Vagina (tissue), 2 donors: Measurements from ENCODE around the gene JAKMIP1.
A peak's percentile ranks its signal among the peaks of the same experiment; 100 is the strongest.

Source experiments
- POLR2A ChIP-seq, 2 donors: fragments of 450-650 bp; IDR thresholded peaks; one replicate each; pipeline ENCODE4 v1.6.1; 2017; ENCODE audit warnings: antibody characterized with exemption in 2 of 2, mild to moderate bottlenecking in 2 of 2, moderate library complexity in 2 of 2
- TF ChIP-seq, protein P1 (sequence below), 3 experiments: fragments of 450-650 bp in 2 of 3; fragments of 200-600 bp in 1 of 3; sonication (generic) in 1 of 3; IDR thresholded peaks; one replicate each; pipeline ENCODE4 v1.5.1; 2017 to 2019; ENCODE audit warnings: antibody characterized with exemption in 3 of 3, mild to moderate bottlenecking in 2 of 3, moderate library complexity in 2 of 3

DNA sequence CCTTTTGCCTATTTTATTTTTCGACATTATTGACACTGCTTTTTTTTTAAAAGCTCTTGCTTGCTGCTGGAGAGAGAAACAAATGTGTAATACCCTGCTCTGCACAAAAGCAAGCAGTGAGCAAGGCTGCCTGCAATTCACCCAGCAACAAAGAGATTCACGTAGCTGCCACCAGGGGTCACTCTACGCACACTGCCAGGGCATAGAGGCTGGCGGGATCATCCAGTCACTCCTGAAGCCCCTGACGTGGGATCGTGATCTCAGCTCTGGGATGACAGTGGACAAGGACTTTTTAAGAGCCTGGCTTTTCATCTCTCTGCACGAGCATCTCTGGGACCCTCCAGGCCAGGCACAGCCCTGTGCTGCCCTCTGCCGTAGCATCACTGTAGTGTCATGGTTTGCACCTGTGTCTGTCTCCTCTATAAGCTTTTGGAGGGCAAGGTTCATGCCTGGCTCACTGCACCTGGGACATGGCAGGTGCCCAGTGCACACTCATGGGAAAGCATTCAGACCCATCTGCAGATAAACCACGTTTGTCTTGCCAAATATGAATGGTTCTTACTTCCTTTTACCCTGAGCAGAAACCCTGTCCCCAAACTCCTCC is 201.9 kb downstream of the JAKMIP1 start:
- no peak for TF ChIP-seq POLR2A (IDR thresholded peaks at IDR 0.05)
- TF ChIP-seq, protein P1, sequence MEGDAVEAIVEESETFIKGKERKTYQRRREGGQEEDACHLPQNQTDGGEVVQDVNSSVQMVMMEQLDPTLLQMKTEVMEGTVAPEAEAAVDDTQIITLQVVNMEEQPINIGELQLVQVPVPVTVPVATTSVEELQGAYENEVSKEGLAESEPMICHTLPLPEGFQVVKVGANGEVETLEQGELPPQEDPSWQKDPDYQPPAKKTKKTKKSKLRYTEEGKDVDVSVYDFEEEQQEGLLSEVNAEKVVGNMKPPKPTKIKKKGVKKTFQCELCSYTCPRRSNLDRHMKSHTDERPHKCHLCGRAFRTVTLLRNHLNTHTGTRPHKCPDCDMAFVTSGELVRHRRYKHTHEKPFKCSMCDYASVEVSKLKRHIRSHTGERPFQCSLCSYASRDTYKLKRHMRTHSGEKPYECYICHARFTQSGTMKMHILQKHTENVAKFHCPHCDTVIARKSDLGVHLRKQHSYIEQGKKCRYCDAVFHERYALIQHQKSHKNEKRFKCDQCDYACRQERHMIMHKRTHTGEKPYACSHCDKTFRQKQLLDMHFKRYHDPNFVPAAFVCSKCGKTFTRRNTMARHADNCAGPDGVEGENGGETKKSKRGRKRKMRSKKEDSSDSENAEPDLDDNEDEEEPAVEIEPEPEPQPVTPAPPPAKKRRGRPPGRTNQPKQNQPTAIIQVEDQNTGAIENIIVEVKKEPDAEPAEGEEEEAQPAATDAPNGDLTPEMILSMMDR (IDR thresholded peaks at IDR 0.05) = peak; percentile 62 to 81 (median 73)
